B cell (primary cell): ENCODE measurements around the gene FRG2.
"Not testable (repeated sequence)": the region's sequence is repeated elsewhere in the genome, so short reads cannot be mapped to it uniquely, and the experiment has no call there.

Source experiments
- CTCF ChIP-seq: fragments of 200-600 bp; IDR thresholded peaks from one replicate; pipeline ENCODE4 v1.8.0; 2022; ENCODE audit warnings: antibody characterized with exemption, mild to moderate bottlenecking
- EZH2 ChIP-seq: IDR thresholded peaks from 2 replicates; pipeline ENCODE4 v1.6.1; 2012; ENCODE audit warnings: borderline replicate concordance, low read depth, mild to moderate bottlenecking, moderate library complexity, low read length; ENCODE audit not compliant: insufficient read depth, poor library complexity, severe bottlenecking

GRCh38 chr4:189985651-189986243 lies 41.3 kb downstream of the FRG2 start:
- TF ChIP-seq CTCF, EZH2: not testable (repeated sequence)
